GM21367 (cell line): ENCODE data around the gene DDHD1.
"Not testable (repeated sequence)": the region's sequence is repeated elsewhere in the genome, so short reads cannot be mapped to it uniquely, and the experiment has no call there.

ENCODE experiments used
- ATAC-seq: cut with Tn5 transposase; IDR thresholded peaks from one replicate; pipeline ENCODE4 v1.9.1; 2021; ENCODE audit not compliant: unreplicated experiment

DDHD1 gene

GRCh38 chr14:53152887-53153701, at the start of gene DDHD1:
Gene DDHD1, minus strand, starts transcription at chr14:53153323. Its CDS starts 225 bp downstream, at chr14:53153098.
- ATAC-seq: peak; percentile 59

GRCh38 chr14:53195949-53196348, 42.8 kb upstream of the DDHD1 start:
- ATAC-seq: no peak

DNA sequence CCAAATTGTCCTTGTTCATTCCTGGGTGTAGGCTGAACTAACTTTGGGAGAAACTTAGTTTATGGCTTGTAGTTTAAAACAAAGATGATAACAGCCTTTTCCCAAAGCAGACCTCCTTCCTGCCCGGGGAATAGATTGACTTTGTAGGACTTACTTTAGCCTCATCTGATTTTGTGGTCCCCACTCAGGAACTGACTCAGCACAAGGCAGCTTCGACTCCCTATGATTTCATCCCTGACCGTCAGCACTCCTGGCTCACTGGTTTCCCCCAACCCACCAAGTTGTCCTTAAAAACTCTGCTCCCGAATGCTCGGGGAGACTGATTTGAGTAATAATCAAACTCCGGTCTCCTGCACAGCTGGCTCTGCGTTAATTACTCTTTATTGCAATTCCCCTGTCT, 40.1 kb upstream of the DDHD1 start:
- no peak for ATAC-seq

GRCh38 chr14:53192052-53192760, 39.1 kb upstream of the DDHD1 start:
- ATAC-seq: no peak

GRCh38 chr14:53190938-53191337, 37.8 kb upstream of the DDHD1 start:
- no peak for ATAC-seq

- ATAC-seq: no peak
Measured at GRCh38 chr14:53187921-53188463, 34.9 kb upstream of the DDHD1 start.

GRCh38 chr14:53186532-53186931, 33.4 kb upstream of the DDHD1 start:
- no peak for ATAC-seq

- no peak for ATAC-seq
Measured at GRCh38 chr14:53183611-53184010, 30.5 kb upstream of the DDHD1 start.

DNA sequence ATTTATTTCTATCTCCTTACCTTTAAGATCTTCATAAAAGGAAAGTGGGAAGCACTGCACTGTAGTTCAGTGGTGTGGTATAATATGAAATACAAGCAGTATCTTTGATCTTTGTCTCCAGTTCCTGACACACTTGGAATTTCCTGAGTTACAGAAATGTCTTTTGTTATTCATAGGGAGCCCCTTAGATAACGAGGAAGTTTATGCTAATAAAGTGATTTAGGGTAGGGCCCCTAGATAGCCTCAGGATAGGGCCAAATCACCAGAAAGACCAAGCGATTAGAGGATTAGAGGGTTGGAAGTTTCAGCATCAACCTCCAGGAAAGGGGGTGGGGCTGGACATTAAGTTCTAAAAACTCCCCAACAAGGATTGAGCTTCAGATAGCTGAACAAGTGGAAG, 29.9 kb upstream of the DDHD1 start:
- ATAC-seq: no peak

- ATAC-seq: not testable (repeated sequence)
Measured at GRCh38 chr14:53181463-53182081, 28.4 kb upstream of the DDHD1 start.

GRCh38 chr14:53180272-53181221, 27.4 kb upstream of the DDHD1 start:
- ATAC-seq: no peak

DNA sequence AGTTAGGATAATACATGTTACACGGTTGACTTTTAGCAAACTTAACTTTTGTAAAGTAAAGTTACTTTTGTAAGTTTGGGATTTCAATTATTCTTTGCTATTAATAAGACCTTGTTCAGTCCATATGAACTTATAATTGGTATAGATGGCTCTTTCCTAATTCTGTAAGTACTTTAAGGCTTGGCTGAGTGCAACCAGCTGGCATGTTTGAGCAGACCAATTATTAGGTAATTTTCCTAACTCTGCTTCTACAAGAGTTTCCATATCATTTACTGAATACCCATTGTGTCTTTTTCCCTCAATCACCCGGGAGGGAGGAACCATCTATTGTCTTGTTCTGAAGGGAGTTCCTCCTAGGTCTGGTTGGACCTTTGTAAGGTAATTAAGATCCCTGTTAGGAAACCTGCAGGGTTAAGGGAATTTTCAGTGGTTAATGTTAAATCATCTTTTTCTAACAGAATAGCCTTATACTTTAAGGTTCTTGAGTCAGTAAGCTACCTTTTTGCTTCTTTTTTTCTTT, 26.4 kb upstream of the DDHD1 start:
- ATAC-seq: not testable (repeated sequence)

- no peak for ATAC-seq
Measured at GRCh38 chr14:53175375-53175774, 22.3 kb upstream of the DDHD1 start.

DNA sequence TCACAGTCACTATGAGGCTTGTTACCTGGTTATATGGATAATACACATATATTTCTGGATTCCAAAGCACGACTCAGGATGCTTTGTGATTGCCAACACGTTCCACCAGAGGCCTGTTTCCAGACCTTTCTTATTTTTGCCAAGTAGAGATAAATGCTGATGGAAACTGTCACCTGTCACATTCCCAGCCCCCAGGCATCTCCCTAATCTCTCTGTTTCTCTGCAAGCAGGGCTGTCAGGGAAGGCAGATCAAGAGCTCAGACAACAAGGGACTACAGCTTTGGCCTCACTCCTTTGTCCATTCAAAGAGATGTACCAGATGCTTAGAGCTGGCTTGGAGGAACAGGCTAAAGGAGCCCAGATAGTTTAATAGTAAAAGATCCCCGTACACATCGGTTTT, 21.8 kb upstream of the DDHD1 start:
- no peak for ATAC-seq

DNA sequence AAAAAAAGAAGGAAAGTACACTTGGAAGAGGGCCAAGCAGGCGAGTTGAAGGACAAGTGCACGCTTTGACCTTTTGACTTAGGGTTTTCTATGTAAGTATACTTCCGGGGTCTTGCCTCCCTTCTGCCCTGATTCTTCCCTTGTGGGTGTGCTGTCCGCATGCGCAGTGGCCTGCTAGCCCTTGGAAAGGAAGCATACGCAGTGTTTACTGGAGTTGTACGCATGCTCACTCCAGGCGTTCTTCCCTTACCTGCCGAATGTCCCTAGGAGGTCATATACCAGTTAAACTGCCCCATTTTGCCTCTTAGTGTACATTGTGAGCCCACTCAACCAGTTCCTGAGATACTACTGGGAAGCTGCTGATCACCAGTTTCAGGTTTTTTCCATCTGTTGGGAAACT, 15.7 kb upstream of the DDHD1 start:
- ATAC-seq: no peak

DNA sequence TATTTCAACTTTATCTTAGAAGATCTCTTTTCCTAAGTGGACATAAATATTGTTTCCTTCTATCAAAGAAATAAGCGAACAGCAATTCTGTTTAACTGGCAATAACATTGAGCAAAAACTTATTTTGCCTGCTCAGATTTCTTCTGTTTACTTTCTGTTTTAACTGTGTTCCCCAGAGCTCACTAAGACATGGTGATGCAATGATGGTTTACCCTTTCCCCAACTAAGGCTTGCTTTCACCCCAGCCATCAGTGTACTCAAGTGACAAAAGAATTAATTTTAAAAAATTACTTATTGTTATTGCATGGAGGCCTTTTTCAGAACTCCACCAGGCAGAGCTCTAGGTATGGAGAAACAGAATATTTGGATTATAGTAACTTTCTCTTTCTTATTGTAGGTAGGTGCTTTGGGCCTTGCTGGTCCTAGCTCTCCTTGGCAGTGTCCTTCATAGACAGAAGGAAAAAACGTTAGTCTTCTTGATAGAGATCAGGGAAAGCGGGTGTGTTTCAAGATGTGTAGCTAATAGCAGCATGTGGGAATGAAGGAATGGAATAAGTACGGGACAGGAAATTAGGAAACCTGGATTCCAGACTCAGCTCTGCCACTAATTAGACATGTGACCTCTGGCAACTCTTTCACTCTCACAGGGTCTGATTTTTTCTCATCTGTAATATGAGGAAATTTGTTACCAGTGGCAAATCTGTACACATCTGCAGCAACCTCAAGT, 14.6 kb upstream of the DDHD1 start:
- ATAC-seq: no peak

- ATAC-seq: no peak
Measured at GRCh38 chr14:53161758-53162435, 8.8 kb upstream of the DDHD1 start.

GRCh38 chr14:53156238-53156637, 3.1 kb upstream of the DDHD1 start:
- no peak for ATAC-seq

DNA sequence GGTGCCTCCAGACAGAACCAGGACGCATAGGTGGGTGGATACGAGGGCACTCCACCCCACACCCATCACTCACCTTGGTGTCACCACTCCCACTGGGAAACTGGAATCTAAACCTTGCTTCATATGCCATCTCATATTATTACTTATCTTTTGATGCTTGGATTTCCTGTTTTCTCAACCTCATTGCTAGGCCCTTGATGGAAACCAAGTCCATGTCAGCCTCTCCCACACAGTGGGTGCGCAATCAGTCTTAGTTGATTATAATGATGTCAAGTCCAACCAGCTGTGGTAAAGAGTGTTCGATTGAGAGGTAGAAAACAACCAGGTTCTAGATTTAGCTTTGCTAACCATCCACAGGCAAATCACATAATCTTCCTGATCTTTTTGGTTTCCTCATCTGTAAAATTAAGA, 584 bp upstream of the DDHD1 start:
- ATAC-seq: no peak
